HuH-7.5 (cell line): ENCODE data around the gene STAMBP.

Experiments used
- DNase-seq: peaks from one replicate; pipeline ENCODE4 v3.0.0; 2011; ENCODE audit warnings: low spot score

Gene STAMBP

DNA sequence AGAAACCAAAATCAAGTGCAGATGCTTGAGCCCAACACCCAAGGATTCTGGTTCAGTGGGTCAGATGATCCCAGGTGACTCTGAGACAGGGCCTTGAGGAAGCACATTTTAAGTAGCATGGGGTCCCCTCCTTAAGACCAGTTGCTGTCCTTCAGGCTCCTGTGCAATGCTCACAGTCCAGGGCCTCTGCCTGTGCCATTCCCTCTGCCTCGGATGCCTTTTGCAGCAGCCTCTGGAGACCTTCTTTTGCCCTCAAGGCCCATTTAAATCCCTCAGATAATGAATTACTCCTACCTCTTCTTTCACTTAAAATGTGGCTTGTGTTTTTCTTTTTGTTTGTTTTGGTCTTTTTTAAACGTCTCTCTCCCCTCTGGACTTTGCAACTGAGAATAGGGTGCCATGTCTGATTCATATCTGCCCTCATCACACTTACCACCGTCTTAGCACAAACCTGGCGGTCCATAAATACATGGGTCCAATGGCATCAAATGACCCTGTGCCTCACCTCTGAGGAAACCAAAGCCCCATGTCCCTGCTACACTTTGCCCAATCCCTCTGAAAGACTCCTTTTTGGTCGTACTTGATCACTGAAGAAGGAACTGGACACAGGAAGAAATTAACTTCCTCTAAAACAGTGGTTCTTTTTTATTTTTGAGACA is 78.2 kb downstream of the STAMBP start:
- DNase-seq, result no peak

DNA sequence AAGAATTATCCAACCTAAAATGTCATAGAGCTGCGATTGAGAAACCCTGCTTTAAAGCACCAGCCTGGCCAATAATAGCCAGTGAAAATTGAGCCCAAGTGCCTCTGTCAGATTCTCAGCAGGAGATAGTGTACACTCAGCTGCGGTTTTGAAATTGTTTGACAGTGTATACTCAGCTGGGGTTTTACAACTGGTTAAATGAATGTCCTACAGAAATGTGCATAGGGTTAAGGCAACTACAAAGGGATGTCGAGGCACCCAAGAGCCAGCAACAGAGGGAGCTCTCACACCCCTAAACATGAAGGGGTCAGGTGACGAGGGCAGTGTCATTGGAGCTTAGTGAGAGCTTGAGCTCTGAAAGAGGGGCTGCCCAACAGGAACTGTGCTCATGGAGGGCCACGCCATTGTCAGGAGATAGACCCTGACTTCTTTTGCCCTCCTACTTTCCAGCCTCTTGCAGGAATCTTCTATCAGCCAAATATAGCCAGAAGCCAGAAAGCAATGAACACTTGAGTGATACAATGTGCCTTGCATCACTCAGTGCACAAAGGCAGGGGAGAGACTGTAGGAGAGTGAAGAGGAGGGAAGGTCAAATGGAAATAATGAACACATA is 79.2 kb downstream of the STAMBP start:
- DNase-seq, result peak; percentile 19

DNA sequence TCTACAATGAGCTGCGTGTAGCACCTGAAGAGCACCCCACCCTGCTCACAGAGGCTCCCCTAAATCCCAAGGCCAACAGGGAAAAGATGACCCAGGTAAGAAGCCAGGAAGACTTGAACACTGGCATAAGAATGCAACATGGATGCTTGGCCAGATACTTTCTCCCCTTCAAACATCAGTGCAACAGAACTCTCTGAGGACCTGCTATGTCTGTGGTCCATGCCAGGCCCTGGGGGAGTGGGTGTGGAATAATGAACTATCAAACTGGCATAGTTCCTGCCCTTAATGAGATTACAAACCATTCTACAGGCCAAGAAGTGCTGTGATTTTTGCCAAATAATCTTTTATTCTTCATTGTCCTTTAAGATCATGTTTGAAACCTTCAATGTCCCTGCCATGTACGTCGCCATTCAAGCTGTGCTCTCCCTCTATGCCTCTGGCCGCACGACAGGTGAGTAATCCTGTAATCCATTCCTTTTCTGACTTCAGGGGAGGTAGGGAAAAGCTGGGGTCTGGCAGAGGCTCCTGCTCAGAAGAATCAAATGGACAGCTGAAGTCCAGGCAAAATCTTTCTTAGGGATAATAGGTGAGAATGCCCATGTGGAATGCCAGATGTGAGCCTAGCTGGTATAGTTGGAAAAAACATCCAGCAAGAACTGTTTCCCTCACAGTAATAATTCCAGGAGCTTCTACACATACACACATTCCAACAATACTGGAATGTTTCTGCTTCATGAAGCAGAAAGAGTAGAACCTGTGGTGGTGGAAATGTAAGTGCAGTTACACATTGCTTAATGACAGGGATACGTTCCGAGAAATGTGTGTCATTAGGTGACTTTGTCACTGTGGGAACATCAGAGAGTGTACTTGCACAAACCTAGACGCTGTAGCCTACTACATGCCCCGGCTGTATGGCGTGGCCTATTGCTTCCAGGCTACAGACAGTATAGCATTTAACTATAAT is 80.2 kb downstream of the STAMBP start:
- DNase-seq, result no peak

DNA sequence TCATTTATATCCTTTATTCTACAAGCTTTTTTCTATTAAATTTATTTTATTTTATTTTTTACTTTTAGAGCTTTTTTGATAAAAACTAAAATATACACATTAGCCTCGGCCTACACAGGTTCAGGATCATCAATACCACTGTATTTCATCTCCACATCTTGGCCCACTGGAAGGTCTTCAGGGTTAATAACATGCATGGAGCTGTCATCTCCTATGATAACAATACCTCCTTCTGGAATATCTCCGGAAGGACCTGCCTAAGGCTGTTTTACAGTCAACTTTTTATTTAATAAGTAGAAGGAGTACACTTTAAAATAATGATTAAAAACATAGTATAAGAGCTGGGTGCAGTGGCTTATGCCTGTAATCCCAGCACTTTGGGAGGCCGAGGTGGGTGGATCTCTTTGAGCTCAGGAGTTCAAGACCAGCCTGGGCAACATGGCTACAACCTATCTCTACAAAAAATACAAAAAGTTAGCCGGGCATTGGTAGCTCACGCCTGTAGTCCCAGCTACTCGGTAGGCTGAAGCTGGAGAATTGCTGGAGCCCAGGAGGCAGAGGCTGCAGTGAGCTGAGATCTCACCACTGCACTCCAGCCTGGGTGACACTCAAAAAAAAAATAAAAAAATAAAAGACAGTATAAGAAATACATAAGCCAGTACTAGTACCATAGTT is 82.2 kb downstream of the STAMBP start:
- no peak for DNase-seq

DNA sequence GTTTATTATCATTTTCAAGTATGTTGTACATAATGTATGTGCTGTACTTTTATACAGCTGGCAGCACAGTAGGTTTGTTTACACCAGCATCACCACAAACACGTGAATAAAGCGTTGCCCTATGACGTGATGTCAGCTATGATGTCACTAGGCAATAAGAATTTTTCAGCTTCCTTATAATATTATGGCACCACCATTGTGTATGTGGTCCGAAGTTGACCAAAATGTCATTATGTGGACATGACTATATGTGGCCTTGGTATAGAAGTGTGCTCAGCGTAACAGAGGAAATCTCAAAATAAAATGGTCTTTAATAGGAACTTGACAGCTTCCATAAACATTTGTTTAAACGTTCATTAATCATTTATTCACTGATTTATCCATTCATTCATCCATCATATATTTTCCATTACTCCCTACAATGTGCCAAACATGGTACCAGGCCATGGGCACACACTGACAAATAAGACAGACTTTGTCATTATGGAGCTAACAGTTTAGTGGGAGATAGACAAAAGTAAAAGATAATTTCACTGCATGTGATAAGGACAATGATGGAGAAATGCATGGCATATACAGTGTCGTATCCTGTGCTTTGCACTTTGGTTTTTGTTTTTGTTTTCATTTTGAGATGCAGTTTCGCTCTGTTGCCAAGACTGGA is 82.9 kb downstream of the STAMBP start:
- DNase-seq, result no peak

DNA sequence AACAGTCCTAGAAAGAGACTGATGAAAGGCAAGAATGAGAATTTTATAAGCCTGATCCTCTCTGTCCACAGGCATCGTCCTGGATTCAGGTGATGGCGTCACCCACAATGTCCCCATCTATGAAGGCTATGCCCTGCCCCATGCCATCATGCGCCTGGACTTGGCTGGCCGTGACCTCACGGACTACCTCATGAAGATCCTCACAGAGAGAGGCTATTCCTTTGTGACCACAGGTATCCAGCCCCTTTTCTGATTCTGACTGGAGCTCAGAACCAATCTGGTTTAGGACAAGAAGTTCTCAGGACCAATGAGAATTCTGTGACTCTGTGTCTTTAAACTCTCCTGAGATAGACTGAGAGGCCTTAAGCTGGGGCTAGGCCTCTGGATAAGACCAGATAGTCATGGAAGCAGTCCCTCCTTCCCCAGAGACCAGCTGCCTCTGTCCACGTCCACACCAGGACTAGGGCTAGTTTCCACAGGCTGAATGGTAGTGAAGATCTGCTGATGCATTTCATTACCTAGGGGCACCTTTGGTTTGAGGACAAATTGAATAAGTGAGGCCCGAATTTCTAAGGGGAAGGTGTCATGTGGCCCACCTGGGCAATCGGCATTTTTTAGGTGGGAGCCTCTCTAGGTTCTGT is 84.8 kb downstream of the STAMBP start:
- DNase-seq, result no peak

DNA sequence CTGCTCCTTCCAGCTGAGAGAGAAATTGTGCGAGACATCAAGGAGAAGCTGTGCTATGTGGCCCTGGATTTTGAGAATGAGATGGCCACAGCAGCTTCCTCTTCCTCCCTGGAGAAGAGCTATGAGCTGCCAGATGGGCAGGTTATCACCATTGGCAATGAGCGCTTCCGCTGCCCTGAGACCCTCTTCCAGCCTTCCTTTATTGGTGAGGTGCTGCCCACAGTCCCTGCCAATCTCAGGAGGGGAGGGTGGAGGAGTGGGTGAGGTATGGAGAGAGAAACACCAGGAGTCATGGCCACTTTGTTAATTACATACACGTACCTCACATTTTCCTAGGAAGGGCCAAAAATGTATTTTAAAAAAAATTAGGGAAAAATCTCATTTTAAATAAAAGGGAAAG is 85.9 kb downstream of the STAMBP start:
- no peak for DNase-seq

DNA sequence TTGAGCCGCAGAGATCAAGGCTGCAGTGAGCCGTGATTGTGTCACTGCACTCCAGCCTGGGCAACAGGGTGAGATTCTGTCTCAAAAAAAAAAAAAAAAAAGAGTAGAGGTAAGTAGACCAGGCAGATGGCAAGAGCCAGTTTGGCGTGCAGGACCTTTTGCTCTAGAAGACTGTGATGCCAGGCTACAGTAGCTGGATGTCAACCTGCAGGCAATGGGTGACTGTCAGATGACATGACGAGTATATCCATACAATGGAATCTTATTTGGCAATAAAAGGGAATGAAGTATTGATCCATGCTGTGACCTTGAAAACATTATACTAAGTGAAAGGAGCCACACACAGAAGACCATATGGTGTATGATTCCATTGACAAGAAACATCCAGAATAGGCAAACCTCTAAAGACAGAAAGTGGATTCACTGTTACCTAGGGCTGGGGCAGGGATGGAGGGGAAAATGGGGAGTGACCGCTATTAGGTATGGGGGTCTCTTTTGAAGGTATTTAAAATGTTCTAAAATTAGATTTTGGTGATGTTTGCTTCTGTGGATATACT is 86.8 kb downstream of the STAMBP start:
- DNase-seq, result no peak

DNA sequence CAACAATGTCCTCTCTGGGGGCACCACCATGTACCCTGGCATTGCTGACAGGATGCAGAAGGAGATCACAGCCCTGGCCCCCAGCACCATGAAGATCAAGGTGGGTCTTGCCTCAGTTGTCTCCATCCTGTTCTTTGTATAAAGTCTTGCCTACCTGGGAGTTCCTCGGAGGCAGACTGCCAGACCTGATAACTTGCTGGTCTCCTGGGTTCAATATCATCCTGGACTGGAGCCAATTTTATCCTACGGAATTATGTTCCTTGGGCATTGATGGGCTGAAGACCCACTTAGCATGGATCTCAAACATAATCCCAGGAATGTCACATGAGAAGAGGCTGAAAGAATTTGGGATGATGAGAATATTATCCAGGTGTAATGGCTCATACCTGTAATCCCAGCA is 87.9 kb downstream of the STAMBP start:
- DNase-seq, result no peak

DNA sequence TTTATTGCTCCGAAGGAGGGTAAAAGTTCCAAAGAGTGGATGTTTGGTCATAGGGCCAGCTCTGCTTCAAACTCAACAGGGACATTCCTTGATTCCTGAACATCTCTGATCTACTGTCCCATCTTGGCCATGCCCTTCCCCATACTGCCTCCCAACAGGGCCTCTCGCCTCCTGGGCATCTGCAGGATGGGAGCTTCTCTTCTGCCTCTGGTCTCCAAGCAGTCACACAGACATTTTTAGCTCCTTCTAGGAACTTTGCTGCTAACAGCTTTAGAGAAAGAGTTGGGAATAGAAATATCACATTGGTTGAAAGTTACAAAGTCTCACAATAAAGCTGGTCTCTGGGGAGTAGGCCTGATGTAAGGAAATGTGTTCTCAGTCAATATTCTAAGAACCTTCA is 88.5 kb downstream of the STAMBP start:
- no peak for DNase-seq

DNA sequence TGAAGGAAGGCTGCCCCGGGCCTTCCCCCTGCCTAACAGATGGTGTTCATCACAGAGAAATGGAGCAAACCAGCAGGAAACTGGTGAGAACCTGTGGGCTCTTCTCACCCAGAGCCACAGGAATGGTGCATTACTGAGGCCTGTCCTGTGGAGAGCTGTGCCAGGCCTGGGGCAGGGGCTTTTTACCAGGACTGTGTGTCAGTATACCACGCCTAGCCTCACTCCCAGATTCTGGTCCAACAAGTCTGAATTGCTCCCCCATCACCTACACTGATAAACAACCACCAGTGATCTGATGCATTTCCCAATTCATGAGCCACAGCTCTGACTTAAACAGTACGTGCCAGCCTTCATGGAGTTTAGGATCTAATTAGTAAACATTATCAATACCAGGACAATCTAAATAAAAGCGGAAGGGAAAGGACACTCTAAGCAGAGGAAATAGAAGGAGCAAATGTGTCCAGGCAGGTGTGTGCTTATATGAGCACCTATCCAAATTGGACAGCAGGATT is 89.0 kb downstream of the STAMBP start:
- no peak for DNase-seq

DNA sequence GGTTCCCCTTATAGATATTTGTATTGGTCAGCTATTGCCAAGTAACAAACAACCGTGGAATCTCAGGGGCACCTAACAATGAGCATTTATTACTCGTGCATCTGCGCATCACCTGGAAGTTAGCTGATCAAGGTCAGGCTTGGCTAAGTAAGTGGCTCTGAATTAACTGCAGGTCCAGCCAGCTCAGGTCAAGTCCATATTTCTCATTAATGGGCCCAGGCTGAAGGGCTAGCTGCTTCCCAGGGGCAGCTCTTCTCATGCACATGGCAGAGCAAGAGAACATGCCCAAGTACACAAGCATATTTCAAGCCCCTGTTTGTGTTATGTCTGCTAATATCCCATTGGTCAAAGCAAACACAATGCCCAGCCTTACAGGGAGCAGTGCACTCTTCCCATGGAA is 90.1 kb downstream of the STAMBP start:
- DNase-seq, result no peak

DNA sequence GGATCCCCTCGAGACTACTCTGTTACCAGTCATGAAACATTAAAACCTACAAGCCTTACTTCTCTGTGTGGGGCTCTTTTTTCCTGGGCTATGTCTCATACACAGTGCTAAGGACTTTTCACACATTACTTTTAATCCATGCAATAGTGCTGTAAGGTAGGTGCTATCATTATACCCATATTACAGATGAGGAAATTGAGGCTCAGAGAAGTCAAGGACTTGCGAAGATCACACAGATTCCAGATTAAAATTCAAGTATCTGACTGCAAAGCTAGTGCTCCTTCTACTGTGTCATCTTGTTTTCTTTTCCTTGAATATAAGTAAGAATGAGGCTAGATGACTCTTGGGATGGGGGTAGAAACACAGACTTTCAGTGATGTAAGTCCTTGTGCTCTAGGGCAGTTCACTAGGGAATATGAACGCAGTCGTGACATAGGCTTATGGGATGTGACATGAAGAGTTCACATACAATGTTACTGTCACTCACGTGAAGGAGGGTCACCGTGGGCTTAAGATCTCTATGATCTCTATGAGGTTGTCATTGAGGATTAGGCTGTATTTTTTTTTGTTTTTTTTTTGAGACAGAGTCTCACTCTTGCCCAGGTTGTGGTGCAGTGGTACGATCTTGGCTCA is 91.0 kb downstream of the STAMBP start:
- no peak for DNase-seq

DNA sequence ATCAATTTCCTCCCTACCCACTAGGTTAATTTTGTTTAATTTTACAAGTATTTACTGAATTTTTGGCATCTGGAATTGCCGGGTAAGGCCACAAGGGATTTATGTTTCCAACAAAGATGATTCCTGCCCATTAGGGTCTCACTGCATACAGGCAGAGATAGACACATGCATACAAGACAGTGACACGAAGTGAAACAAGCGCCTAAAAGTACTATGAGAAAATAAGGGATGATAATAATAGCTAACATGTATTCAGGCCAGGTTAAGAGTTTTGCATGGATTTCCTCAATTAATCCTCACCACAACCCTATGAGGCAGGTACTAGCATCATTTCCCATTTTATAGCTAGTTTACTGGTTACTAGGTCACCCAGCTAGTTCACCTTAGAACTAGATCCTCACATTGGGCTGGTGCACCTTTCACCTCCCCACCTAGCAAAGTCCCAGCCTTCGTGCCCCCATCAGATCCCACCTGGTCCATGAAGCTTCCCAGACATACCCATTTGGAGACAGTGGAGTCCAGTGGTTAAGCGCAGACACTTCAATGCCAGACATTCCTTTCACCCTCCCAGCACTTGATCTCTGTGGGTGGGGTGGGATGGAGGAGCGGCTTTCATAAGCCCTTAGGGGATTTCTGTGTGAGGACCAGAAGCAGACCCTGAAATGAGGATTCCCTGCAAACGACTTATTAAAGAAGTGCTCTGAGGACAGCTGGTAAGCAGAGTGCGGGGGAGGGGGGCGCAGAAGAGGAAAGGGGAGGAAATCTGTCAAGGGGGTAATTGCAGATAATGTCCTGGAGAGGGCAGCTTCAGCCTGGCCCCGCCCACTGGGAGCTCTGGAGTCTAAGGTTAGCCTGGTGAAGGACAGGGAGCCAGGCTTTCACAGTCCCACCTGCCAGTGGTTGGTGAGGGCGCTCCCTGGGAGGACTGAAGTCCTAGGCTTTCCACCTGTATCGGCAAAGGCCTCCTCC is 92.1 kb downstream of the STAMBP start:
- DNase-seq, result no peak

DNA sequence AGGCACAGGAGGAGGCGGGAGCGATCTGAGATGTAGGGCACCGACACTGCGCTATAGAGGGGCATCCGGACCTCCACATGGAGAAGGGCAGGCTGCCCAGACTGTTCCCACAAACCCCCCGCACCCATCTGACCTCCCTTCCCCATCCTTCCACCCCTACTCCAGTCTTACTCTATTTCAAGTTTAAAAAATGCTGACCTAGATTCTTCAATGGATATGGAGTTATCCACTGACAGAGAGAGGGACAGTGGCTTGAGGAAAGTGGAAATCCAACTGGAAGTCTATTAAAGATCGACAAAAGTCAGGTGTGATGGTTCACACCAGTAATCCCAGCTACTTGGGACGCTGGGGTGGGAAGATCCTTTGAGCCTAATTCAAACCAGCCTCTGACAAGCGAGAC is 92.8 kb downstream of the STAMBP start:
- no peak for DNase-seq

DNA sequence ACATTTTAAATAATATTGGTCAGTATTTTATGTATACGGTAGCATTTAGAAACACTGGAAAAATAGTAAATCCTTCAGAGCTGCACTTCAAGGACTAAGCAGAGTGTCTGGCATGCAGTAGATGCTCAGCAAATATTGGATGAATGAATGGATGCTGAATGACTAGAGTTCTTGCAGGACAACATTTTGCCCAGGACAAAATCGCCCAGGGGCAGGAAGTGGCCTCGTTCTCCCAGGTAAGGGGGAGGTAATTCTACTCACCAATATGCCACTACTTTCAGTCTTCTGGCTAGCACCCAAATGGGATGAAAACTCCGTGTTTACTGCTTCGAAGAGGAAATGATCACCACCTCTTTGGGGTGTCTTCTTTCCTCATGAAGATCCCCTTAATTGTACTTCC is 93.9 kb downstream of the STAMBP start:
- no peak for DNase-seq
